H1 (cell line): ENCODE data around the gene ZNF804B. TPM values are rescaled to one million over a fixed set of nuclear protein-coding genes. Genes with fewer than 3 reads are reported as not detected.

Experiments
- CTCF ChIA-PET: fragments of 300-600 bp; sonication (Branson Sonifier 250); formaldehyde crosslinking; loops from one replicate; lab custom pipeline; 2021; ENCODE audit not compliant: partially characterized antibody; lab: Charles Lee
- POLR2A ChIA-PET: fragments of 300-600 bp; sonication (Branson Sonifier 250); formaldehyde crosslinking; loops from one replicate; lab custom pipeline; 2021; ENCODE audit warnings: inconsistent platforms; ENCODE audit not compliant: partially characterized antibody; lab: Charles Lee
- DNase-seq, 2 experiments: peaks; one replicate each; pipeline versions ENCODE4 v3.0.0 to v3.0.0-alpha.2; 2010 to 2022; ENCODE audit warnings: low spot score in 2 of 2, low read depth in 1 of 2, mixed read lengths in 1 of 2
- FAIRE-seq: peaks from 2 replicates; lab custom pipeline; 2011; peaks lifted over from hg19 to GRCh38; lab: Jason Lieb, UNC
- H2AFZ ChIP-seq: 2 replicates; pipeline ENCODE4 v1.8.1; 2012; ENCODE audit warnings: low read length, inconsistent platforms
- H2AK5ac ChIP-seq: 2 replicates; pipeline ENCODE4 v1.6.1; 2013; ENCODE audit warnings: low read depth, low read length
- H2BK120ac ChIP-seq: replicated peaks from 2 replicates; pipeline ENCODE3; 2013; ENCODE audit warnings: low read depth, low read length, inconsistent platforms
- H2BK12ac ChIP-seq: 2 replicates; pipeline ENCODE4 v1.6.1; 2013; ENCODE audit warnings: low read depth, low read length
- H2BK15ac ChIP-seq: 2 replicates; pipeline ENCODE4 v1.6.1; 2013; ENCODE audit warnings: low read length
- H2BK20ac ChIP-seq: 2 replicates; pipeline ENCODE4 v1.6.1; 2013; ENCODE audit warnings: low read length
- H2BK5ac ChIP-seq: 2 replicates; pipeline ENCODE4 v1.6.1; 2013; ENCODE audit warnings: low read depth, low read length
- H3K14ac ChIP-seq: 2 replicates; pipeline ENCODE4 v1.6.1; 2013; ENCODE audit warnings: inconsistent platforms; ENCODE audit not compliant: insufficient read length
- H3K18ac ChIP-seq: 2 replicates; pipeline ENCODE4 v1.6.1; 2013; ENCODE audit warnings: low read length; ENCODE audit errors: extremely low read depth
- H3K23ac ChIP-seq: 2 replicates; pipeline ENCODE4 v1.6.1; 2013; ENCODE audit warnings: inconsistent platforms; ENCODE audit not compliant: insufficient read length
- H3K23me2 ChIP-seq: 2 replicates; pipeline ENCODE4 v1.6.1; 2013; ENCODE audit warnings: low read depth, low read length
- H3K27ac ChIP-seq: 2 replicates; pipeline ENCODE4 v1.6.1; 2011; ENCODE audit warnings: low read depth, low read length, inconsistent platforms
- H3K27me3 ChIP-seq, 4 experiments: replicated peaks in 1 of 4; 1 replicate in 1 of 4; 2 replicates in 3 of 4; pipeline versions ENCODE4 v1.6.1 to v1.8.1; 2011 to 2013; ENCODE audit warnings: low read length in 3 of 4, mild to moderate bottlenecking in 3 of 4, inconsistent platforms in 2 of 4, mixed read lengths in 2 of 4, moderate library complexity in 1 of 4; ENCODE audit not compliant: control insufficient read depth in 3 of 4, insufficient read depth in 3 of 4; ENCODE audit errors: extremely low read depth in 1 of 4
- H3K36me3 ChIP-seq, 4 experiments: 2 replicates each; pipeline versions ENCODE4 v1.6.1 to v1.8.1; 2011 to 2013; ENCODE audit warnings: mild to moderate bottlenecking in 4 of 4, low read length in 3 of 4, moderate library complexity in 2 of 4, control low read depth in 1 of 4, inconsistent platforms in 1 of 4; ENCODE audit not compliant: insufficient read depth in 4 of 4, control insufficient read depth in 2 of 4
- H3K4ac ChIP-seq: replicated peaks from 2 replicates; pipeline ENCODE3; 2013; ENCODE audit warnings: low read length, low read depth, mixed read lengths, inconsistent platforms; ENCODE audit not compliant: insufficient read length
- H3K4me1 ChIP-seq, 4 experiments: replicated peaks in 1 of 4; 1 replicate in 1 of 4; 2 replicates in 3 of 4; pipeline versions ENCODE4 v1.6.1 to v1.8.1; 2011 to 2013; ENCODE audit warnings: low read length in 3 of 4, inconsistent platforms in 2 of 4, mixed read lengths in 1 of 4; ENCODE audit not compliant: insufficient read depth in 4 of 4, control insufficient read depth in 3 of 4
- H3K4me2 ChIP-seq, 2 experiments: 2 replicates each; pipeline versions ENCODE4 v1.6.1 to v1.8.1; 2011 to 2013; ENCODE audit warnings: low read depth in 2 of 2, low read length in 2 of 2, control low read depth in 1 of 2, inconsistent platforms in 1 of 2, mild to moderate bottlenecking in 1 of 2; ENCODE audit not compliant: insufficient read depth in 1 of 2
- H3K4me3 ChIP-seq, 4 experiments: fragments of 200-600, 300-600 bp in 1 of 4; sonication (generic), shearing (Covaris generic), sonication (Bioruptor Twin) in 1 of 4; 2 replicates each; pipeline versions ENCODE4 v1.5.1 to v1.8.1; 2011 to 2016; ENCODE audit warnings: low read length in 4 of 4, low read depth in 3 of 4, control low read depth in 2 of 4, inconsistent platforms in 2 of 4, mild to moderate bottlenecking in 2 of 4, mixed read lengths in 1 of 4, moderate library complexity in 1 of 4; ENCODE audit not compliant: insufficient read depth in 2 of 4; ENCODE audit errors: extremely low read depth in 1 of 4
- H3K56ac ChIP-seq: replicated peaks from 2 replicates; pipeline ENCODE3; 2013; ENCODE audit warnings: low read depth, mild to moderate bottlenecking, mixed read lengths, low read length, inconsistent platforms; ENCODE audit not compliant: insufficient read length
- H3K79me1 ChIP-seq: 2 replicates; pipeline ENCODE4 v1.6.1; 2013; ENCODE audit warnings: low read depth, low read length, control low read depth
- H3K79me2 ChIP-seq, 2 experiments: 2 replicates each; pipeline versions ENCODE4 v1.6.1 to v1.8.1; 2012 to 2013; ENCODE audit warnings: low read length in 2 of 2, mild to moderate bottlenecking in 2 of 2, inconsistent platforms in 1 of 2; ENCODE audit not compliant: insufficient read depth in 2 of 2, control insufficient read depth in 1 of 2
- H3K9ac ChIP-seq, 4 experiments: replicated peaks in 1 of 4; 1 replicate in 1 of 4; 2 replicates in 3 of 4; pipeline versions ENCODE4 v1.6.1 to v1.8.1; 2011 to 2013; ENCODE audit warnings: low read depth in 3 of 4, low read length in 3 of 4, control low read depth in 2 of 4, mild to moderate bottlenecking in 2 of 4, moderate library complexity in 2 of 4, inconsistent platforms in 1 of 4; ENCODE audit errors: extremely low read depth in 1 of 4
- H3K9me3 ChIP-seq, 2 experiments: 2 replicates each; pipeline versions ENCODE4 v1.6.1 to v1.8.1; 2012 to 2013; ENCODE audit warnings: mild to moderate bottlenecking in 2 of 2, moderate library complexity in 2 of 2, control low read depth in 1 of 2, inconsistent platforms in 1 of 2, low read depth in 1 of 2, low read length in 1 of 2, mixed read lengths in 1 of 2; ENCODE audit not compliant: insufficient read depth in 2 of 2
- H4K20me1 ChIP-seq, 2 experiments: replicated peaks in 1 of 2; 2 replicates each; pipeline versions ENCODE3 to v1.8.1; 2011 to 2013; ENCODE audit warnings: inconsistent platforms in 2 of 2, low read length in 2 of 2, mild to moderate bottlenecking in 1 of 2; ENCODE audit not compliant: insufficient read depth in 2 of 2, control insufficient read depth in 1 of 2
- H4K5ac ChIP-seq: 2 replicates; pipeline ENCODE4 v1.6.1; 2013; ENCODE audit warnings: low read length, low read depth, mixed read lengths, inconsistent platforms; ENCODE audit not compliant: insufficient read length
- H4K8ac ChIP-seq: 2 replicates; pipeline ENCODE4 v1.8.0; 2013; ENCODE audit warnings: mild to moderate bottlenecking, moderate library complexity, low read length, inconsistent platforms; ENCODE audit not compliant: insufficient read depth; ENCODE audit errors: extremely low read depth
- H4K91ac ChIP-seq: replicated peaks from 2 replicates; pipeline ENCODE3; 2013; ENCODE audit warnings: low read length, mixed read lengths, inconsistent platforms; ENCODE audit not compliant: insufficient read length
- ASH2L ChIP-seq: fragments of 200-600, 300-600 bp; sonication (generic); IDR thresholded peaks from one replicate; pipeline ENCODE4 v1.7.1; 2017; ENCODE audit warnings: low read length
- MAFK ChIP-seq: IDR thresholded peaks from 2 replicates; pipeline ENCODE4 v1.6.1; 2012; ENCODE audit warnings: low read depth, mild to moderate bottlenecking, improper control_type of control experiment, low read length
- WGBS, 2 experiments: shearing (Covaris generic) in 1 of 2; methylation state at CpG; one replicate each; pipeline versions ENCODE4 v1.1.6 to v1.1.7; 2013 to 2015; ENCODE audit warnings: low lambda C conversion rate in 2 of 2, mixed read lengths in 2 of 2, inconsistent platforms in 1 of 2, low coverage in 1 of 2, missing lambda C conversion rate in 1 of 2; ENCODE audit not compliant: insufficient replicate concordance in 2 of 2, insufficient coverage in 1 of 2, insufficient read length in 1 of 2; ENCODE audit errors: extremely low coverage in 1 of 2, missing lambda C conversion rate in 1 of 2; 5-methylcytosine and 5-hydroxymethylcytosine counted together
- polyA plus RNA-seq, 7 experiments: library from polyadenylated mRNA; depleted of rRNA in 3 of 7; stranded (reverse) in 5 of 7; unstranded in 2 of 7; fragments of >200 nt in 5 of 7; fragments of 200-250 nt in 2 of 7; gene quantifications; 1 replicate in 5 of 7; 2 replicates in 1 of 7; 4 replicates in 1 of 7; pipeline versions ENCODE4 v1.2.1 to v1.2.3, GENCODE V29; 2011 to 2013; ENCODE audit warnings: missing spikeins in 2 of 7, mixed read lengths in 2 of 7
- total RNA-seq: library from RNA; stranded (reverse); fragmentation: NEBNext Ultra II Directional; extraction: Animal tissue kit (Norgen Biotek cat#: 25700); gene quantifications from 2 replicates; pipeline ENCODE4 v1.2.1, GENCODE V29; 2021

Gene ZNF804B
- total and polyA plus RNA-seq, 2 of the 8 experiments (the other 6 are each of a cell fraction or from before 2014, with no cell fraction given): not detected

- H4K91ac ChIP-seq: no peak overlapping the region
- H2AK5ac ChIP-seq: no peak overlapping the region
- H3K56ac ChIP-seq: no peak overlapping the region
- no peak overlapping the region for H3K4me2 ChIP-seq
- H3K23me2 ChIP-seq: no peaks in the 10 kb centered on the region
- no peak overlapping the region for H3K4me3 ChIP-seq
- H3K4me1 ChIP-seq: no peaks in the 10 kb centered on the region
- H3K4ac ChIP-seq: no peak overlapping the region
- no peak overlapping the region for H3K27ac ChIP-seq
- no peak overlapping the region for H3K18ac ChIP-seq
- no peak overlapping the region for H3K23ac ChIP-seq
- 92% methylated on average over 3 of the region's 3 CpGs; no CpG with 5 or more reads in 1 of the 2 experiments for WGBS, 2 experiments
- FAIRE-seq: no peak
- no peaks in the 10 kb centered on the region for H3K27me3 ChIP-seq
- CTCF ChIA-PET: no interaction called here
- no peak overlapping the region for H2AFZ ChIP-seq
- H2BK120ac ChIP-seq: no peak overlapping the region
- POLR2A ChIA-PET: interaction anchor here (1.2 kb wide), 1 partner anchor 10 kb away, joined by 3 read pairs; no protein-coding TSS in a partner anchor
- no peaks in the 10 kb centered on the region for H3K79me2 ChIP-seq
- H3K36me3 ChIP-seq: no peaks in the 10 kb centered on the region
- no peaks in the 10 kb centered on the region for H3K9me3 ChIP-seq
- no peaks in the 10 kb centered on the region for H4K20me1 ChIP-seq
- H2BK5ac ChIP-seq: no peak overlapping the region
- H2BK15ac ChIP-seq: no peak overlapping the region
- H2BK12ac ChIP-seq: no peak overlapping the region
- peak; percentile 37; the same call in 1 of the 2 replicates for TF ChIP-seq MAFK
- TF ChIP-seq ASH2L: no peak
- TF ChIP-seq, all 59 proteins: peak for 1
- H3K14ac ChIP-seq: no peak overlapping the region
- no peak overlapping the region for H4K8ac ChIP-seq
- no peak overlapping the region for H2BK20ac ChIP-seq
- no peak for DNase-seq
- no peak overlapping the region for H4K5ac ChIP-seq
- no peaks in the 10 kb centered on the region for H3K79me1 ChIP-seq
- H3K9ac ChIP-seq: no peak overlapping the region
Measured at GRCh38 chr7:88929719-88930118, 170.2 kb downstream of the ZNF804B start.
